Colonic mucosa (tissue), 4 donors: ENCODE measurements around the gene PDE4C. TPM values are rescaled to one million over a fixed set of nuclear protein-coding genes. Genes with fewer than 3 reads are reported as not detected.

Experiments used
- DNase-seq: peaks from one replicate; pipeline ENCODE4 v3.0.0-alpha.2; 2020
- H3K27ac ChIP-seq: fragments of 200-600 bp; one replicate; pipeline ENCODE4 v1.8.0; 2021
- H3K27me3 ChIP-seq: fragments of 200-600 bp; one replicate; pipeline ENCODE4 v1.8.0; 2021
- H3K36me3 ChIP-seq: fragments of 200-600 bp; one replicate; pipeline ENCODE4 v1.8.0; 2021
- H3K4me1 ChIP-seq: fragments of 200-600 bp; one replicate; pipeline ENCODE4 v1.8.0; 2021; ENCODE audit warnings: mild to moderate bottlenecking
- H3K4me3 ChIP-seq: fragments of 200-600 bp; one replicate; pipeline ENCODE4 v1.8.0; 2021
- H3K9ac ChIP-seq, 2 donors: one replicate each; pipeline ENCODE4 v1.7.0; 2013; ENCODE audit warnings: control low read depth in 2 of 2, low read depth in 2 of 2, low read length in 2 of 2
- H3K9me3 ChIP-seq: fragments of 200-600 bp; one replicate; pipeline ENCODE4 v1.8.0; 2021
- CTCF ChIP-seq: fragments of 200-600 bp; IDR thresholded peaks from one replicate; pipeline ENCODE4 v1.8.0; 2022; ENCODE audit warnings: antibody characterized with exemption, mild to moderate bottlenecking
- intact Hi-C: fragments of 100-400 bp; cut with DNase I; formaldehyde crosslinking; loops from one replicate; pipeline ENCODE4 v1.14.1; 2022
- total RNA-seq, 2 donors: library from RNA; stranded (reverse); fragmentation: NEBNext Ultra II Directional in 1 of 2; extraction: Animal tissue kit (Norgen Biotek cat#: 25700) in 1 of 2; gene quantifications; one replicate each; pipeline ENCODE4 v1.2.1, GENCODE V29; 2021
- donor health status: healthy.
- donor health status: DM: no; HTN: no; CAD: no.
- donor health status: DM: no; HTN: no; CAD: no.

The PDE4C gene
- total RNA-seq, 2 donors from 2014 or later = 2.1 TPM

DNA sequence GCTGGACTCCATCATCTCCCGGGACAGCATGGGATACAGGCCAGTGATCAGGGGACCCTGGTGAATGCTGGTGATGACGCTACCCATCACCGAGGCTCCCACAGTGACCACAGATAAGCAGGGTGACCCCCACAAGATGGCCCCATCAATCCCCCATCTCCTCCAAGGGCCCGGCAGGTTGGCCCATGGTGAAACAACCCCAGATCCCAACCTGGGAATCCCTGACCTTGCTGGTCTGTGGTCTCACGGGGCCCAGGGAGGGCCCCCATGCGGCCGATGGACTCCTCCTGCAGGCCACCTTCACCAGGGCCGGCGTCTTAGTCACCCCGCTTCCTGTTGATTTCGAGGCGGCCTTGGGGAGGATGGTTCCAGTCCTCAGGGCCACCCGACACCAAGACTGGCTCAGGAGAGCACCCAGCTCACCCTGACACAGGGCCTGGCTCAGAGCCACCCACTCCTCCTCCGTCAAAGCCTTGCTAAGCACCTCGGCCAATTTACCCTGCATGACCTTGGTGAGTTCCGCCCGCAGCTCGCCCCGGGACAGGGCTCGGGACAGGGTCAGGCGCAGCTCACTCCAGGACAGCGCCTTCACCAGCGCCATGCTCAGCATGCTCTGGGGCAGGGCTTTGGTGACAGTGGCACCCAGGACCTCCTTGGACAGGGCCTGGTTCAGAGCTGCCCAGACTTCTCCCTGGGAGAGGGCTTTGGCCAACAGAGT, 38.1 kb upstream of the PDE4C start:
- no peak for TF ChIP-seq CTCF
- intact Hi-C loops = no loop called here
- DNase-seq = no peak
- H3K36me3 ChIP-seq = no peaks in the 10 kb centered on the region
- H3K4me3 ChIP-seq = no peak overlapping the region
- no peaks in the 10 kb centered on the region for H3K4me1 ChIP-seq
- no peaks in the 10 kb centered on the region for H3K9me3 ChIP-seq
- H3K27me3 ChIP-seq = no peaks in the 10 kb centered on the region
- H3K27ac ChIP-seq = no peak overlapping the region
- H3K9ac ChIP-seq = no peak overlapping the region

DNA sequence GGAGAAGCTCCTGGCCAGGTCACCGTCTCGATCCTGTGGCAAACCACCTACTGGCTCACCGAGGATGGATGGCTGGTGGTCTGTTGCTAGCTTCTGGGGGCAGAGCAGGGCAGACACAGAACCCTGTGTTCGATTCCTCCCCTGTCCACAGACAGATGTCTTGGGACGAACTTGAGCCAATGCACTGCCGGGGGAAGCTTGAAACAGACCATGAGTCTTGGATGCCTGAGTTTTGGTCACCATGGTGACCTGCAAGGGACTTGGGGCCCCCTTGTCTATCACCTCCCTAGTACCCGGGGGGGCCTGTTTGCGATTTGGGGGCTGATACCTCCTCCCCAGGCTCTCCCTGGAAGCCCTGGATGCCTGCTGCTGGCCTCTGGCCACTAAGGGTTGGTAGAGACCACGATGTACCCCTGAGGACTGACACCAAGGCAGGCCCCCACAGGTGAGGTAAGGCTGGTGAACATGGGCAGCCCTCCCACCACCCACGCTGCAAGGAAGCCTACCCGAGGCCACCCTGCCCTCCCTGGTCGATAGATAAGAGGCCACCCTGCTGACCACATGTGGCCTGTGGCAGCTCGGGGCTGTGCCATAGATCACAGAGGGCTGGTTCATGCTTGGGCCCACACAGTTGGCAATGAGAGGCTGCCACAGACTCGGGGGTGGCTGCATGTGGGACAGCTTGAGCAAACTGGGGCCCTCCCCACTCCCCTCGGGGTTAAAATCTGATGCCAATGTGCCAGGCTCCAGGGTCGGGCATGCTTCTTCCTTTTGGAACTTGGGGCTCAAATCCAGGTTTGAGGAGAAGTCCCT, 37.3 kb upstream of the PDE4C start:
- no peak for DNase-seq
- H3K36me3 ChIP-seq = no peaks in the 10 kb centered on the region
- intact Hi-C loops = no loop called here

GRCh38 chr19:18262917-18263316, 36.7 kb upstream of the PDE4C start:
- no peak for DNase-seq
- no peak for TF ChIP-seq CTCF
- Histone ChIP-seq H3K4me1 (no peaks in the 10 kb centered on the region), H3K4me3 (no peak overlapping the region), H3K9ac (no peak overlapping the region), H3K36me3 (no peaks in the 10 kb centered on the region), H3K9me3 (no peaks in the 10 kb centered on the region), H3K27me3 (no peaks in the 10 kb centered on the region), H3K27ac (no peak overlapping the region)
- intact Hi-C loops = no loop called here

More for the DNA sequence above, 37.3 kb upstream of the PDE4C start:
- Histone ChIP-seq H3K27me3 (no peaks in the 10 kb centered on the region), H3K9me3 (no peaks in the 10 kb centered on the region), H3K9ac (no peak overlapping the region), H3K27ac (no peak overlapping the region), H3K4me1 (no peaks in the 10 kb centered on the region), H3K4me3 (no peak overlapping the region)
- TF ChIP-seq CTCF = no peak

DNA sequence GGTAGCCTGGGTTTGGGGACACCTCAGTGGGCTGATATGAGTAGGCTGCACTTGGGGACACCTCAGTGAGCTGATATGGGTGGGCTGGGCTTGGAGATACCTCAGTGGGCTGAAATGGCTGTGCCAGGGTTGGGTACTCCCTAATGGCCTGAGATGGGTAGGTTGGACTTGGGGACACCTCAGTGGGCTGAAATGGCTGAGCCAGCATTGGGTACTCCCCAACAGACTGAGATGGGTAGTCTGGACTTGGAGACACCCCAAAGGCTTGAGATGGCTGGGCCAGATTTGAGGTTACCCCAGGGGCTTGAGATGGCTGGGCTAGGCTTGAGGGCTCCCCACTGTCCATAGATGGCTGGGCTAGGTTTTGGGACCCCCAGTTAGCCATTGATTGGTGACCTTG, 35.9 kb upstream of the PDE4C start:
- Histone ChIP-seq H3K9me3 (no peaks in the 10 kb centered on the region), H3K36me3 (no peaks in the 10 kb centered on the region), H3K27me3 (no peaks in the 10 kb centered on the region), H3K4me3 (no peak overlapping the region), H3K4me1 (no peaks in the 10 kb centered on the region), H3K9ac (no peak overlapping the region), H3K27ac (no peak overlapping the region)
- intact Hi-C loops = no loop called here
- no peak for DNase-seq
- no peak for TF ChIP-seq CTCF

- Histone ChIP-seq H3K27ac (no peak overlapping the region), H3K36me3 (no peaks in the 10 kb centered on the region), H3K9me3 (no peaks in the 10 kb centered on the region), H3K9ac (no peak overlapping the region), H3K4me1 (no peaks in the 10 kb centered on the region), H3K27me3 (no peaks in the 10 kb centered on the region), H3K4me3 (no peak overlapping the region)
- intact Hi-C loops = no loop called here
- no peak for TF ChIP-seq CTCF
- DNase-seq = no peak
Measured at GRCh38 chr19:18261474-18261873, 35.2 kb upstream of the PDE4C start.
